ENCODE measurements around the gene KLHL6. TPM values are rescaled to one million over a fixed set of nuclear protein-coding genes. Genes with fewer than 3 reads are reported as not detected.

KLHL6 gene
- polyA plus RNA-seq, 1 experiment, result not detected

- Histone ChIP-seq H3K27ac (ENCODE audit: low read depth, low read length) (no peak overlapping the region), H3K9me3 (ENCODE audit: control insufficient read depth, insufficient read depth, low read length) (no peaks in the 10 kb centered on the region), H3K4me3 (ENCODE audit: low read depth, low read length) (no peak overlapping the region), H3K27me3 (ENCODE audit: control insufficient read depth, insufficient read depth, low read length) (peaks cover 22% of the 10 kb centered on the region)
- POLR2A ChIA-PET, result no interaction called here
- CTCF ChIA-PET, result interaction anchor here (0.6 kb wide), 1 partner anchor 43 kb away, joined by 3 read pairs; no protein-coding TSS in a partner anchor
- TF ChIP-seq CTCF (IDR thresholded peaks at IDR 0.05; ENCODE audit: low read depth, low read length), result no peak
- DNase-seq (ENCODE audit: low read depth, low spot score), result no peak
Observed at GRCh38 chr3:183437666-183438564, 117.6 kb downstream of the KLHL6 start.

Small RNAs within 50 kb of the gene (small RNA-seq; reads per million reads assigned to genes)
- gene RF00092 (ENCODE audit: insufficient read length, low read depth) (not detected), gene RF00394 (ENCODE audit: insufficient read length, low read depth) (not detected), gene RF01241 (ENCODE audit: insufficient read length, low read depth) (not detected), gene SNORA63D (ENCODE audit: insufficient read length, low read depth) (not detected)

Other genes with a start within 250 kb of the KLHL6 start
- not detected in 2 replicates for gene MCF2L2, start 127.1 kb downstream of the KLHL6 start, polyA plus RNA-seq (2011; rRNA removed)
- 26.4 and 33.6 TPM in 2 replicates for gene KLHL24, start 79.9 kb upstream of the KLHL6 start, polyA plus RNA-seq (2011; rRNA removed)
- 34.8 and 38.3 TPM in 2 replicates for gene YEATS2, start 142.1 kb upstream of the KLHL6 start, polyA plus RNA-seq (2011; rRNA removed)